Heart right ventricle (tissue), 16 donors: ENCODE data around the gene EHD2. TPM values are rescaled to one million over a fixed set of nuclear protein-coding genes. Genes with fewer than 3 reads are reported as not detected.
"Not testable (repeated sequence)": the region's sequence is repeated elsewhere in the genome, so short reads cannot be mapped to it uniquely, and the experiment has no call there.

ENCODE experiments used
- ATAC-seq, 8 donors: fragments of 200-7000 bp; cut with Tn5 transposase; one replicate each; pipeline ENCODE4 v1.9.1; 2020; ENCODE audit warnings: mild to moderate bottlenecking in 8 of 8, moderate library complexity in 8 of 8, moderate number of reproducible peaks in 1 of 8
- DNase-seq, 2 donors: peaks; one replicate each; pipeline ENCODE4 v3.0.0-alpha.2; 2020
- H3K27ac ChIP-seq, 10 donors: fragments of 200-600 bp; sonication (generic) in 2 of 10; one replicate each; pipeline versions ENCODE4 v1.5.0 to v1.8.0; 2020 to 2022; ENCODE audit warnings: mild to moderate bottlenecking in 3 of 10
- H3K27me3 ChIP-seq, 7 donors: fragments of 200-600 bp; one replicate each; pipeline ENCODE4 v1.8.0; 2021 to 2022; ENCODE audit warnings: mild to moderate bottlenecking in 2 of 7
- H3K36me3 ChIP-seq, 9 donors: fragments of 200-600 bp; sonication (generic) in 1 of 9; one replicate each; pipeline versions ENCODE4 v1.5.0 to v1.8.0; 2020 to 2022; ENCODE audit warnings: mild to moderate bottlenecking in 2 of 9
- H3K4me1 ChIP-seq, 9 donors: fragments of 200-600 bp; sonication (generic) in 1 of 9; one replicate each; pipeline versions ENCODE4 v1.5.0 to v1.8.0; 2020 to 2022; ENCODE audit warnings: mild to moderate bottlenecking in 4 of 9
- H3K4me3 ChIP-seq, 10 donors: fragments of 200-600 bp; sonication (generic) in 2 of 10; one replicate each; pipeline versions ENCODE4 v1.5.0 to v1.8.0; 2020 to 2022; ENCODE audit warnings: mild to moderate bottlenecking in 7 of 10, moderate library complexity in 2 of 10
- H3K9me3 ChIP-seq, 11 donors: fragments of 200-600 bp in 10 of 11; sonication (generic) in 2 of 11; one replicate each; pipeline versions ENCODE4 v1.5.0 to v1.8.0; 2013 to 2022; ENCODE audit warnings: mild to moderate bottlenecking in 2 of 11, control low read depth in 1 of 11, moderate library complexity in 1 of 11
- WGBS, 2 donors: extraction: QIAGEN DNeasy Blood & Tissue Kit; methylation state at CpG; one replicate each; pipeline ENCODE4 v1.1.7; 2013; ENCODE audit warnings: inconsistent platforms in 1 of 2; 5-methylcytosine and 5-hydroxymethylcytosine counted together
- intact Hi-C, 10 donors: fragments of 100-400 bp; cut with DNase I; formaldehyde crosslinking; loops; one replicate each; pipeline versions ENCODE4 v1.11.1 to v1.14.2; 2022
- polyA plus RNA-seq, 2 donors: library from polyadenylated mRNA; stranded (reverse); fragments of 200-250 nt; gene quantifications; one replicate each; pipeline ENCODE4 v1.2.3, GENCODE V29; 2013
- total RNA-seq, 10 donors: library from RNA; stranded (reverse); fragmentation: NEBNext Ultra II Directional in 3 of 10; extraction: Animal tissue kit (Norgen Biotek cat#: 25700) in 3 of 10; gene quantifications; one replicate each; pipeline versions ENCODE4 v1.2.1 to v1.2.4, GENCODE V29; 2021 to 2023
- TF ChIP-seq, protein P1 (sequence below), 9 donors: fragments of 200-600 bp; sonication (generic) in 2 of 9; IDR thresholded peaks; one replicate each; pipeline versions ENCODE4 v1.5.0 to v1.8.0; 2021 to 2022; ENCODE audit warnings: antibody characterized with exemption in 9 of 9, mild to moderate bottlenecking in 5 of 9, moderate library complexity in 1 of 9
- donor health status: Arrhythmogenic right ventricular cardiomyopathy.
- donor health status: ischemic (EF 13 %, LVEDD 7.1; RV severe dilation, severe dysfunction).
- donor health status: healthy with polysubstance abuse.
- donor health status: DM: no; HTN: yes; CAD: no.
- donor health status: DM: no; HTN: no; CAD: no.
- donor health status: ischemic (EF 25% LVEDD 6.9; RV normal size, moderate dysfunction).
- donor health status: ischemic (EF 25% LVEDD 5.7; RV mildly dilated, moderate dysfunction).
- donor health status: healthy.
- donor health status: DM: yes; HTN: yes; CAD: no.
- donor health status: Ischemic cardiomyopathy.
- donor health status: ischemic (EF 35%, LVEDD 5.7; RV mildly dilated, moderate dysfunction).
- donor health status: nonischemic (EF 11% LVEDD 7.7; RV severe dilation, severe dysfunction).
- donor health status: DM: yes; HTN: yes; CAD: no.
- donor health status: PGD.
- donor health status: ischemic (EF 29% LVEDD 5.4; RV normal size, mild dysfunction).
- donor health status: nonischemic (EF 23%, LVEDD 6.1; RV moderate dilation, normal function).

EHD2 gene
- total and polyA plus RNA-seq, 12 donors, result 27.5 to 78.2 (median 47.5) TPM

DNA sequence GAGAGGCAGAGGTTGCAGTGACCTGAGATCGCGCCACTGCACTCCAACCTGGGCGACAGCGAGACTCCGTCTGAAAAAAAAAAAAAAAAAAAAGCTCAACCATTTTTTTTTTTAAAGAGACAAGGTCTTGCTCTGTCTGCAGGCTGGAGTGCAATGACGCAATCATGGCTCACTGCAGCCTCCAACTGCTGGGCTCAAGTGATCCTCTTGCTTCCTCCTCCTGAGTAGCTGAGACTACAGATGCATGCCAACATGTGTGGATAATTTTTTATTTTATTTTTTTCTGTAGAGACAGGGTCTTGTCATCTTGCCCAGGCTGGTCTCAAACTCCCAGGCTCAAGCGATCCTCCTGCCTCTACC is 10.3 kb downstream of the EHD2 start:
- TF ChIP-seq, protein P1, sequence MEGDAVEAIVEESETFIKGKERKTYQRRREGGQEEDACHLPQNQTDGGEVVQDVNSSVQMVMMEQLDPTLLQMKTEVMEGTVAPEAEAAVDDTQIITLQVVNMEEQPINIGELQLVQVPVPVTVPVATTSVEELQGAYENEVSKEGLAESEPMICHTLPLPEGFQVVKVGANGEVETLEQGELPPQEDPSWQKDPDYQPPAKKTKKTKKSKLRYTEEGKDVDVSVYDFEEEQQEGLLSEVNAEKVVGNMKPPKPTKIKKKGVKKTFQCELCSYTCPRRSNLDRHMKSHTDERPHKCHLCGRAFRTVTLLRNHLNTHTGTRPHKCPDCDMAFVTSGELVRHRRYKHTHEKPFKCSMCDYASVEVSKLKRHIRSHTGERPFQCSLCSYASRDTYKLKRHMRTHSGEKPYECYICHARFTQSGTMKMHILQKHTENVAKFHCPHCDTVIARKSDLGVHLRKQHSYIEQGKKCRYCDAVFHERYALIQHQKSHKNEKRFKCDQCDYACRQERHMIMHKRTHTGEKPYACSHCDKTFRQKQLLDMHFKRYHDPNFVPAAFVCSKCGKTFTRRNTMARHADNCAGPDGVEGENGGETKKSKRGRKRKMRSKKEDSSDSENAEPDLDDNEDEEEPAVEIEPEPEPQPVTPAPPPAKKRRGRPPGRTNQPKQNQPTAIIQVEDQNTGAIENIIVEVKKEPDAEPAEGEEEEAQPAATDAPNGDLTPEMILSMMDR (IDR thresholded peaks at IDR 0.05), result no peak
- ATAC-seq (no peak), DNase-seq (peak in 1 of 2 donors; percentile 54)
- Histone ChIP-seq H3K27ac (peak overlapping the region in 9 of 10 donors; percentile 25 to 76 (median 65)), H3K9me3 (no peaks in the 10 kb centered on the region), H3K27me3 (peaks cover 0 to 8% (median 0%) of the 10 kb centered on the region in 7 donors), H3K4me3 (peak overlapping the region in 7 of 10 donors; percentile 12 to 35 (median 29)), H3K36me3 (peaks cover 0 to 70% (median 19%) of the 10 kb centered on the region in 9 donors), H3K4me1 (peaks cover 10 to 91% (median 69%) of the 10 kb centered on the region in 9 donors)
- WGBS, 2 donors, result 16 to 20% methylated on average over 7 of the region's 7 CpGs
- intact Hi-C loops, result no loop called here

DNA sequence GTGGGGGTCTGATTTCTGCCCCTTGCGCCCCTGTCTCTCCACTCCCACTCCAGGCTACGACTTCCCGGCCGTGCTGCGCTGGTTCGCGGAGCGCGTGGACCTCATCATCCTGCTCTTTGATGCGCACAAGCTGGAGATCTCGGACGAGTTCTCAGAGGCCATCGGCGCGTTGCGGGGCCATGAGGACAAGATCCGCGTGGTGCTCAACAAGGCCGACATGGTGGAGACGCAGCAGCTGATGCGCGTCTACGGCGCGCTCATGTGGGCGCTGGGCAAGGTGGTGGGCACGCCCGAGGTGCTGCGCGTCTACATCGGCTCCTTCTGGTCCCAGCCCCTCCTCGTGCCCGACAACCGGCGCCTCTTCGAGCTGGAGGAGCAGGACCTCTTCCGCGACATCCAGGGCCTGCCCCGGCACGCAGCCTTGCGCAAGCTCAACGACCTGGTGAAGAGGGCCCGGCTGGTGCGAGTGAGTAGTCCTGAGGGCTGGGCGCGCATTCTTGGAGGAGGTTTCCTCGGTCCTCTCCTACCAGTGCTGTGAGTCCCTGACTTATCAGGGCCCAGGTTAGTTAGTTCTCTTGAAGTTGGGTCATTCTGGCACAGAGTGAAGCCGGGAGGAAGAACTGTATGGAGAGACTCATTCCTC is 12.7 kb downstream of the EHD2 start:
- ATAC-seq, result no peak
- H3K9me3 ChIP-seq, result no peaks in the 10 kb centered on the region
- H3K36me3 ChIP-seq, result peaks cover 0 to 87% (median 19%) of the 10 kb centered on the region in 9 donors
- peaks cover 16 to 92% (median 72%) of the 10 kb centered on the region in 9 donors for H3K4me1 ChIP-seq
- peak overlapping the region in 2 of 10 donors; percentile 40 to 88 for H3K27ac ChIP-seq
- H3K27me3 ChIP-seq, result peaks cover 0 to 31% (median 0%) of the 10 kb centered on the region in 7 donors
- intact Hi-C loops, result no loop called here
- TF ChIP-seq, protein P1 (IDR thresholded peaks at IDR 0.05), result no peak
- DNase-seq, result no peak
- no peak overlapping the region for H3K4me3 ChIP-seq
- WGBS, 2 donors, result 76 to 88% methylated on average over 48 of the region's 48 CpGs

DNA sequence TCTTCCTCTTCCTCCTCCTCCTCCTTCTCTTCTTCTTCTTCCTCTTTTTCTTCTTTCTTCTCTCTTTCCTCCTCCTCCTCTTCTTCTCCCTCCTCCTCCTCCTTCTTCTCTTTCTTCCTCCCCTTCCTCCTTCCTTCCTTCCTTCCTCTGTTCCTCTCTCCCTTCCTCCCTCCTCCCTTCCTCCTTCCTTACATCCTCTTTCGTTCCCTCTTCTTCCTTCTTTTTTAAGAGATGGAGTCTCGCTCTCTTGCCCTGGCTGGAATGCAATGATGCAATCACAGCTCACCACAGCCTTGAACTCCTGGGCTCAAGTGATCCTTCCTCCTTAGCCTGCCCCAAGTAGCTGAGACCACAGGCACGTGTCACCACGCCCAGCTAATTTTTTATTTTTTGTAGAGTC is 13.2 kb downstream of the EHD2 start:
- 63 to 78% methylated on average over 4 of the region's 4 CpGs for WGBS, 2 donors
- H3K27ac ChIP-seq, result peak overlapping the region in 5 of 10 donors; percentile 4 to 88 (median 22)
- H3K4me1 ChIP-seq, result peaks cover 16 to 89% (median 69%) of the 10 kb centered on the region in 9 donors
- TF ChIP-seq, protein P1 (IDR thresholded peaks at IDR 0.05), result no peak
- ATAC-seq (no peak), DNase-seq (no peak)
- no peaks in the 10 kb centered on the region for H3K9me3 ChIP-seq
- H3K36me3 ChIP-seq, result peaks cover 0 to 87% (median 19%) of the 10 kb centered on the region in 9 donors
- intact Hi-C loops, result no loop called here
- H3K4me3 ChIP-seq, result no peak overlapping the region
- peaks cover 0 to 32% (median 0%) of the 10 kb centered on the region in 7 donors for H3K27me3 ChIP-seq

DNA sequence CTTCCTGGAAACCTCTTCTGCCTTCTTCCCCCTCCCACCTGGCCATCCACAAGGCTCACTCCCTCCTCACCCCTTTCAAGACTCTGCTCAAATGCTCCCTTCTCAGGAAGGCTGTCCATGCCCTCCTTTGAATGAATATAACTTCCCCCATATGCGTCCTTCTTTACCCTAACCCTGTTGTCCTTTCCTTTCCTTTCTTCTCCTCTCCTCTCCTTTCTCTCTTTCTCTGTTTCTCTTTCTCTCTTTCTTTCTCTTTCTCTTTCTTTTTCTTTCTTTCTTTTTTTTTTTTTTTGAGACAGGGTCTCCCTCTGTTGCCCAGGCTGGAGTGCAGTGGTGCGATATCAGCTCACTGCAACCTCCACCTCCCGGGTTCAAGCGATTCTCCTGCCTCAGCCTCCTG is 15.1 kb downstream of the EHD2 start:
- Histone ChIP-seq H3K27me3 (peaks cover 0 to 25% (median 0%) of the 10 kb centered on the region in 7 donors), H3K36me3 (peaks cover 0 to 89% (median 25%) of the 10 kb centered on the region in 9 donors), H3K4me1 (peaks cover 13 to 77% (median 57%) of the 10 kb centered on the region in 9 donors), H3K27ac (peak overlapping the region in 9 of 10 donors; percentile 14 to 88 (median 80))
- 83 to 85% methylated on average over 4 of the region's 4 CpGs for WGBS, 2 donors
- not testable (repeated sequence) for DNase-seq, H3K4me3 ChIP-seq, H3K9me3 ChIP-seq, ATAC-seq
- intact Hi-C loops, result loop anchor here in 1 of 10 donors (2.0 kb wide), 1 partner anchor 15 kb away; the partner anchor contains the start of gene EHD2

DNA sequence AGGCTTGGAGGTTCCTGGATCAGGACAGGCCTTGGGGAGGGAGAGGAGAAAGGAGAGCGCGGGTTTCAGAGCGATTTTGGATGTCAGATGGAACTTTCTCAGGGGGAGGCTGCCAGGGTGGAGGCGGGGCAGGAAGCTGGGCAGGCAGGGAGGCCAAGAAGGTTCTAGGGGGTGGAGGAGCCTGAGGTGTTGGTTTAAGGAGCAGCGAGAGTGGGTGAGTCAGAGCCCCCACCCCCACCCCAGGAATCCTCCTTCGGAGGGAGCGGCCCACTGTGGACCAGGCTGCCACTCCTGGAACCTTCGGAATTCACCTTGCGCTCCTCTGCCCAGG is 16.2 kb downstream of the EHD2 start:
- H3K36me3 ChIP-seq, result peaks cover 0 to 91% (median 25%) of the 10 kb centered on the region in 9 donors
- peak; percentile 68 to 72 for DNase-seq
- TF ChIP-seq, protein P1 (IDR thresholded peaks at IDR 0.05), result no peak
- peaks cover 0 to 25% (median 0%) of the 10 kb centered on the region in 7 donors for H3K27me3 ChIP-seq
- 8 to 11% methylated on average over 9 of the region's 9 CpGs for WGBS, 2 donors
- intact Hi-C loops, result loop anchor here in 1 of 10 donors (2.0 kb wide), 1 partner anchor 17 kb away; the partner anchor contains the start of gene EHD2
- H3K9me3 ChIP-seq, result no peaks in the 10 kb centered on the region
- H3K27ac ChIP-seq, result peak overlapping the region; percentile 14 to 88 (median 80)
- peak overlapping the region in 7 of 10 donors; percentile 16 to 40 (median 26) for H3K4me3 ChIP-seq
- ATAC-seq, result peak; percentile 50 to 85 (median 80)
- H3K4me1 ChIP-seq, result peaks cover 13 to 70% (median 45%) of the 10 kb centered on the region in 9 donors
